ENCODE data around the gene PRPF40B.

DNA sequence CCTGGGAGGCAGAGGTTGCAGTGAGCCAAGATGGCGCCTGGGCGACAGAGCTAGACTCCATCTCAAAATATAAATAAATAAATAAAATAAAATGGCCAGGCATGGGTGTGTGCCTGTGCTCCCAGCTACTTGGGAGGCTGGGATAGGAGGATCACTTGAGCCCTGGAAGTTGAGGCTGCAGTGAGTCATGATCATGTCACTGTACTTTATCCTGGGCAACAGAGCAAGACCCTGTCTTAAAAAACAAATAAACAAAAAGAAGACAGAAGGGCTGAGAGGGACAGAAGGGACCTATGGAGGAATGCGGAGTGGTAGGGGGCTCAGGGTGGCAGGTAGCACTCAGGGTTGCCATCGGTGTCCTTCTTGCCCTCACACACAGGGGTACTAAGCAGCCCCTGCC lies 40.8 kb downstream of the PRPF40B start:
- TF ChIP-seq, protein P1, sequence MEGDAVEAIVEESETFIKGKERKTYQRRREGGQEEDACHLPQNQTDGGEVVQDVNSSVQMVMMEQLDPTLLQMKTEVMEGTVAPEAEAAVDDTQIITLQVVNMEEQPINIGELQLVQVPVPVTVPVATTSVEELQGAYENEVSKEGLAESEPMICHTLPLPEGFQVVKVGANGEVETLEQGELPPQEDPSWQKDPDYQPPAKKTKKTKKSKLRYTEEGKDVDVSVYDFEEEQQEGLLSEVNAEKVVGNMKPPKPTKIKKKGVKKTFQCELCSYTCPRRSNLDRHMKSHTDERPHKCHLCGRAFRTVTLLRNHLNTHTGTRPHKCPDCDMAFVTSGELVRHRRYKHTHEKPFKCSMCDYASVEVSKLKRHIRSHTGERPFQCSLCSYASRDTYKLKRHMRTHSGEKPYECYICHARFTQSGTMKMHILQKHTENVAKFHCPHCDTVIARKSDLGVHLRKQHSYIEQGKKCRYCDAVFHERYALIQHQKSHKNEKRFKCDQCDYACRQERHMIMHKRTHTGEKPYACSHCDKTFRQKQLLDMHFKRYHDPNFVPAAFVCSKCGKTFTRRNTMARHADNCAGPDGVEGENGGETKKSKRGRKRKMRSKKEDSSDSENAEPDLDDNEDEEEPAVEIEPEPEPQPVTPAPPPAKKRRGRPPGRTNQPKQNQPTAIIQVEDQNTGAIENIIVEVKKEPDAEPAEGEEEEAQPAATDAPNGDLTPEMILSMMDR (conservative IDR thresholded peaks at IDR 0.05 in 1 of 2, IDR thresholded peaks at IDR 0.05 in 1 of 2; ENCODE audit: extremely low read depth in 1 of 2, insufficient read depth in 1 of 2, low read depth in 1 of 2, low read length in 2 of 2): no peak
- no peak for TF ChIP-seq EZH2 (IDR thresholded peaks at IDR 0.05; ENCODE audit: borderline replicate concordance, low read length)

Measured in mammary epithelial cell (primary cell).